NCI-H2227 (cell line): ENCODE measurements around the gene LDLRAD4.
A peak's percentile ranks its signal among the peaks of the same experiment; 100 is the strongest.

ENCODE experiments used
- DNase-seq: peaks from one replicate; lab custom pipeline; 2025; ENCODE audit not compliant: unreplicated experiment; lab: John Stamatoyannopoulos, UW

Gene LDLRAD4

DNA sequence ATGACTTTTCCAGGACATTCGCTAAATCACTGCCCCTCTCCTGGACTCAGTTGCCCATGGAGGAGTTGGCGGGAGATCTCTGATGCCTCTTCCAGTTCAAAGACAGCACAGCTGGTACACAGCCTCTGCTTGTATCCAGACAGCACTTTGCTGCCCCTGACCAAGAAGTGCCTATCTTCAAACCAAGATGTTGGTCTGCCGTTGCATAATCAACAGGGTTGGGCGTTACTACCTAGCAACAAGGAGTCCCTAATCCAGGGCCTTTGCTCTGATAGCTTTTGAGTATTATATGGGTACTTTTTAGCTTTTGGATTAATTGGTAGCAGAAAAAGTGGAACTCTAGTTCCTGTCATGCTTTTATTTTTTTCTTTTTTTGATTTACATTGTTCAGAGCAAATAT lies 341.2 kb downstream of the LDLRAD4 start:
- no peak for DNase-seq

DNA sequence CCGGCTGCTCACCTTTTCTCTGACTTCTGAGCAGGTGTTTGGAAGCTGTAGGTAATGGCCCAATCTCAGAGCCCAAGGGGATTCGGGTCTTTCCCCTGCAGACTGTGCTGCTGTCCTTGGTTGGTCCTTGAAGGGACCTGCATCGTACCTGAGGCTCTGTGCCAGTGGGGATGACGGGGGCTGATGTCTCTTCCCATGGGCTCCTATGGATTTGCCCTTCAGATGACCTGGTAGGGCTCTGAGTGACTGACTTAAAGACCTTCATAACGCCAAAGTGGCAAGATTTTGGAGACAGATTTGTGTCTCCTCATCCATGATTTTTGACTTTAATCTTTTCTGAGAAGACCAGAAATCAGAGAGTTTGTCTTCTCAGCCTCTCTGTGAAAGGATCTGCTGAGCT lies 341.7 kb downstream of the LDLRAD4 start:
- no peak for DNase-seq

DNA sequence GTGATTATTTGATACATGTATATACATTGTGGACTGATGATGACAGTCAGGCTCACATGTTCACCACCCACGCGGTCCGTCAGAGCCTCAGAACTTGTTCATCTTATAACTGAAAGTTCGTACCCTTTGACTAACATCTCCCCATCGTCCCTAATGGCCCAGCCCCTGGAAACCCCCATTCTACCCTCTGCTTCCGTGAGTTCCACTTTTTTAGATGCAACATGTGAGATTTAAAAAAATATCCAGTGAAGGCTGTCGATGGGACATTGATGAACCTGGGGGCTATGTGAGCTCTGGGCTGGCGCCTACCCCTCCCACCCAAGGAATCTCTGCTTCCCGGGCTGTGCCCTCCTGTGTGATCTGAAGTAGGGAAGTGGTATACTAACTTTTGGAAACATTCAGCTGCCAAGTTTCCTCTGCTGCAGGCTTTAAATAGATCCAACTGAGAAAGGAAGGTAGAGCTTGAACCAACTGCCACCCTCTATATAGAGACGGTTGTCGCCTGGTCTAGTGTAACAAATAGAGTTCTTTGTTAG lies 344.0 kb downstream of the LDLRAD4 start:
- no peak for DNase-seq

DNA sequence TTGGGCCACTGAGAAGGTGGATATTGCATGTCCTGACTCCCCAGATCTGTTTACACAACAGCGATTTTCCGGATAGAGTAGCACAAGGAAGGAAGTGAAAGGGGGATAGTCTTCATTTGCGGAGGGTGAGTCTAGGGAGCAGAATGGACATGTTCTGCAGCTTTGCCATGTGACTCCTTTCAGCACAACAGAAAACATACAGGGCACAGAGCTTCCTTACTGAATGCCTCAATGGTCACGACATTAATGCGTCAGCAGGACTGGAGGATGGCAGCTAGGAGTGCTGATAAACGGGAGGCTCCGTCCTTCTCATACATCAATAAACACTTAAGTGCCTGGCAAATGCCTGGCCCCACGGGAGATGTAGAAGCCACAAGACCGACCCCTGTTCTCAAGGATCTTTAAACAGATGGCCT lies 344.8 kb downstream of the LDLRAD4 start:
- no peak for DNase-seq

DNA sequence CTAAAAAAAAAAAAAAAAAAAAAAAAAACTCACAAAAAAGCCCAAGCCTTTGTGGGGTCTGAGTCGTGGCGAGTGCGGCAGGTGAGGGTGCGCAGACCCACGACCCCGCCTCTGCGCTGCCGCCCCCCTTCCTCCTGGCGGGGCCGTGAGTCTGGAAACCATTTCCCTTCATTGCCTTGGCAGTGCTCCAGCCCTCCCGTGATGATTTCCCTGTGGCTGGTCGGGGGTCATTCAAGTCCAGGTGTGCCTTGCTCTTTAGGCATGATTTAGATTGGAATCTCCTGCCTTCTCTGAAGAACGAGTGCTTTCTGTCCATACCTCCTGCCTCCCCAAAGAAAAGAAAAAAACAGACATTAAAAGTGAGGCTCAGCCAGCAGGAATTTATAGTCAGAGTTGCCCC lies 346.0 kb downstream of the LDLRAD4 start:
- peak; percentile 40 for DNase-seq

DNA sequence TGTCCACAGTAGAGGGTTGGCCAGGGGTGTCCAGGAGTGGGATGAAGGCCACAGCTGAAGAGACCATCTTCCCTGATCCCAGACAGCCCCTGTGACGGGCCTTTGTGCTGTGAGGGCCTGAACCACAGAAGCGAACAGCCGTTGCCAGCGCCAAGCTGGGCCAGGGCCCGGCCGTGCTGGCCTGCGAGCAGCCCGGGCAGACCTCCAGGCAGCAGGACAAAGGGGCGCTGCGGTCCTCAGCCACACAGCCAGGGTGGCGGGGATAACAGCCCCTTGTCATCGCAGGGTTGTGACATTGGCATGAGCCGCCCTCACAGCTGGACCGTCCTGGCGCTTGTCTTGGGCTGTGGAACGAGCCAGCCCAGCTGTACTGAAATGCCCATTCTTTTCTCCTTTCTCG lies 346.7 kb downstream of the LDLRAD4 start:
- no peak for DNase-seq

DNA sequence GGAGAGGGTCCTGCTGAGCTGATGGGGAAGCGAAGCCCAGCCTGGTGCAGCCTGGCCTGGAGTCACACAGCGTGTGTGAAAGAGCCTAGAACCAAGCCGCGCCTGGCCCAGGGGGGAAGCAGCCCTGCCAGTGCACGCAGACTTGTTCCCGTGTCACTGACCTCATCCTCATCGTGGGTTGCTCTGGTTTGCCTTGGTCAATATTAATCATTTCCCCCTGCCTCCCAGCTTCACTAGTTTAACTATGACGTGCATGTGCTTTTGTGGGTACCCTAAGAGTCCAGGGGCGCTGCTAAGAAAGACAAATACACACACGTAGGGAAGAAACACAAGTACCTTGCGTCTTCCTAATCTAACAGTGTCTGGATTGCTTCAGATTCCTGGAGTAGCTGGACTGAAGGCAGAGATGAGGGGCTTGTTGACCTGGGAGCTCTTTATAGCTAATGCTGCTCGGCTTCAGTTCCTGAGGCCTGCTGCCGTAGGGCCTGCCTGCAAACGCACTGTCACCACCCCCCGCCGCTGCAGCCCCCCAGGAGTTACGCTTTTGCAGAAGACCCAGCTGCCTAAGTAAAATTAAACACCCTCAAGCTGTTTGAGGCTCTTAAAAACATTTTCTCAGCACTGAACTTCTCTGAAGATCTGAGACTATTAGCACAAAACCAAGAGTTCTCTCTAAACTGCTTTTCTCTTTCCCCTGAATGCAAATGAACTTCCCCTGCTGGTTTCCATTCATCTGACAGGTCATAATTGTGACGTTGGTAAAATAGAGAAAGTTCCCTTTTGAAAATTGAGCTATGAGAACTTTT lies 348.6 kb downstream of the LDLRAD4 start:
- no peak for DNase-seq

DNA sequence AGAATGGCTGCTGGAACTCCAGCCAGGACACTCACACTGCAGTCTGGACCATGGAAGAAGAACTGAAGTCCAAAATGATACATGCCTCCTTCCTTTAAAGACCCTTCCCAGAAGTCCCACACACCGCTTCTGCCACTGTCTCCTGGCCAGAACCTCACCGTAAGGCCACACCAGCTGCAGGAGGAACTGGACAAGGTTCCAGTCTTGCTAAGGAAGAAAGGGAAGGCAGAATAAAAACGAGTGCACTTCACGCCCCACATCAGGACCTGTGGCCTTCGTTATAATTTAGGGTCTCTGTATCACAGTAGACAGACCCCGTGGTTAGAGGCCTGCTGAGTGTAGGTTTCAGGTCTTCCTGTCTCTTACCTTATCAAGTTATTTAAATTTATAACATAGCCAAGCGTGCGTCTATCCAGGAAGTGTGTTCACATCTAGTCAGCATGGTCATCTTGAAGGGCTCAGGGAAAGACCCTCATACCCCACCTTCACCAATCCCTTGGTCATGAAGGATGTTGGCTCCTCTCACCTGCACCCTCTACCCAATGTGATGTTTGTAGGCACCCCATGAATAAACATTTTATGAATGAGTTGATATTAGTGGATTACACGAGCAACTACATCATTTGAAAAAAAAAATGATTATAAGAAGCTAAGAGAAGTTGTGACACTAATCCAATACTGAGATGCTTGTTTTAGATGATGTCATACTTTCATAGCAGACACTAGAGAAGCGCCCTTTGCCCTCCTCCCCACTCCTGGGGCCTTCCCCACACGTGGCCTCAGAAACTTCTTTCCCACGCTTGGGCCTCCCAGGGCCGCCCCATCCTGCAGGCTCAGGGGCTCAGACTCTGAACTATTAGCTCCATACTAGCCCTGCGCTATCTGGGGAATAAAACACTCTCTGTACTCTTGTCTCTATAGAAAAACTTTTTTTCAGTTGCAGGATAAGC lies 350.2 kb downstream of the LDLRAD4 start:
- DNase-seq = no peak

DNA sequence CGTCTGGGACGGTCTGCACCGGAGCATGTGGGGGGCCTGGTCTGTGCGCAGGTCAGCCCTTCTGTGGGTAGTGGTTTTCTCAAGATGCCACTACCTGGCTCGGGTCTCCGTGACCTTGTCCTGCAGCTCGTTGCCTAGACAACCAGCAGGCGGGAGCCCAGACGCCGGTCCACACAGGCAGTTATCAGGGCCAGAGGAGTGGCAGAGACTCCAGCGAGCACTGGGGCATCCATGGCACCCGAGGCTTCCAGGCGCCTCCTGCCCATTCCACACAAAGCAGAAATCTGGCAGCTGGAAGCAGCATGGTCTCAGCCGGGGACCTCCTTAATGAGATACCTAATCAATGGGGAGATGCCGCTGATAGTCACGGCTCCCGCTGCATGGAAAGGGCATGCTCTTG lies 351.7 kb downstream of the LDLRAD4 start:
- peak; percentile 34 for DNase-seq

DNA sequence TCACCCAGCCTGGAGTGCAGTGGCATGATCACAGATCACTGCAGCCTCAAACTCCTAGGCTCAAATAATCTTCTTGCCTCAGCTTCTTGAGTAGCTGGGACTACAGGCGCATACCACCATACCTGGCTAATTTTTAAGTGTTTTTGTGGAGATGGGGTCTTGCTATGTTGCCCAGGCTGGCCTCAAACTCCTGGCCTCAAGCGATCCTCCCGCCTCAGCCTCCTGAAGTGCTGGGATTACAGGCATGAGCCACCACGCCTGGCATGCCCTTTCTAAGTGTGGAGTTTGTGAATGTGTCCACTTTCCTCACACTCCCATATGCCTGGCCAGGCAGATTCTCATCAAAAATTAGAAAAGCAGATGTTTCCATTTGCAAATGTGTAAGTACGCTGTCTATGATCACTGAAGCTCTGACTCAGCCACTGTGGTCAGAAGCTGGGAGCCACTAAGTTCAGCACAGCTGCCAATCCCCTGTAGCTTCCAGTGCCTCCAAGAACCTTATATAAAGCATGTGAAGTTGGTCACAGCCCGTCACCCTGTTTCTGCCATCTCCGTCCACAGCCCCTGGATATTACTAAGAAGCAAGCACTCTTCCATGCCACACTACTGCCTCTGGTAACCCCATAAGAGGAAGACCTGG lies 352.4 kb downstream of the LDLRAD4 start:
- no peak for DNase-seq

DNA sequence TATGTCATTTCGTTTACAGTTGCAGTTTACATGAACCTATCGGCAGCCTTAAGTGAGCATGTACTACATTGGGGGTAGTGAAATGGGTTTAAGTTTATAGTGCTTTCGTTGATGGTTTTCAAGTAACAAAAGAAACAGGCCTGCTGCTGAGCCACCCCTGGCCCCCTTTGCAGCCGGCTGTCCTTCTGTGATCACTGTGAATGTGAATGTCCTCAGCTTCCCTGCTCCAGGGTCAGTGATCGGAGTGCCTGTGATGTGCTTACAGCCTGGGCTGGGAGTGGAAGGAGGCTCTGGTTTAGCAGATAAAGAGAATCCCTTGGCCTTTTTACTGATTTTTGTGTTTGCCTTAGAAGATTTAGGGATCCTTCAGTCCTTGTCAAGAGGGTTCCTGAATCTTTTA lies 353.6 kb downstream of the LDLRAD4 start:
- no peak for DNase-seq

DNA sequence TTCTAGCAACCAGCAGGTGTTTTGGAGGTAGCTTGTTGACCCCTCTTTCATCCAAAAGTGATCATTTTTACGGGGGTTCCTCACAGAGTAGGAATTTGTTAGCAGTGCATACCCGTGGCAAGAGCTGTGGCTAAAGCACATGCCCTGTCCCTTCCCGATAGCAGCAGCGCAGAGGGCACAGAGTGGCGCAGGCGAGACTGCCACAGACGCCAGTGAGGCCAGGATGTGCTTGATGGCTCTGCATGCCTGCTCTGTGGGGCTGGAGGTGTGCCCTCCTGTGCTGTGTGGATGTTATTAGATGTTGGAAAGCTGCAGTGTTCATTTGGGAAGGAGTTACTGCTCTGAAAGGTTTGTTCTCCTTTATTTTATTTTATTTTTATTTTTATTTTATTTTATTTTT lies 354.2 kb downstream of the LDLRAD4 start:
- no peak for DNase-seq

DNA sequence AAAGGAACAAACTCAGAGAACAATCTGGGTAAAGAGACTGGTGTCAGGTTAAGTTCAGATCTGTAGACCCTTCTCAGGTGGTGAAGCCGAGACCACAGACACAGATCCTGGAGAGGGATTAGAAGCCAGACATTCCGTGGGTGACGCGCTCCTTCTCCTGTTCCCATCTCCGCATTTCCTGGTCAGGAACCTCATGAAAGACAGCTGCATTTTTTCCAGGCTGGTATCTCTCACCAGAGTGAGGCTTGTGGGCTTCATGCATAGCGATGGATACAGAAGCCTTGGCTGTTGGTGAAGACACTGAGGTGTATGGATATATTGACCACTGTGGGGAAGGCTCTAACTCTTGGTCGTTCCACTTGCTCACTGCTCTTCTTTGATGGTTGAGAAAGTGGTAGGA lies 355.2 kb downstream of the LDLRAD4 start:
- no peak for DNase-seq

DNA sequence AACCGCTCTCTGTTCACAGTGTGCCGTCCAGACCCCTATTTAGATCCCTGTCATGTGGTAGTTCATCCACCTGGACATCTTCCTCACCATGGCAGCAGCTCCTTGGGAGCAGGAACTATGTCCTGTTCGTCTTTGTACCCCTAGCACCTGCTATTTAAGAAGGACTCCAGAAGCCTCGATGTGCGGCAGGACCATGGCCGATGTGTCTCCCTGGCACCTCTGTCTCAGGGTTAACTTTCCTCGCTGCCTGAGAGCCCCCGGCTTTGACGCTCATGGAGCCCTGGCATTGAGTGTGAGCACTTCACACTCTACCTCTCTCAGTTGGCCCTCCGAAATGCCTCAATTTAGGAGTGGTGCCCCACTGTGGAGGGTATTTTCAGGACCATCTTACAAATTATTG lies 355.8 kb downstream of the LDLRAD4 start:
- no peak for DNase-seq

DNA sequence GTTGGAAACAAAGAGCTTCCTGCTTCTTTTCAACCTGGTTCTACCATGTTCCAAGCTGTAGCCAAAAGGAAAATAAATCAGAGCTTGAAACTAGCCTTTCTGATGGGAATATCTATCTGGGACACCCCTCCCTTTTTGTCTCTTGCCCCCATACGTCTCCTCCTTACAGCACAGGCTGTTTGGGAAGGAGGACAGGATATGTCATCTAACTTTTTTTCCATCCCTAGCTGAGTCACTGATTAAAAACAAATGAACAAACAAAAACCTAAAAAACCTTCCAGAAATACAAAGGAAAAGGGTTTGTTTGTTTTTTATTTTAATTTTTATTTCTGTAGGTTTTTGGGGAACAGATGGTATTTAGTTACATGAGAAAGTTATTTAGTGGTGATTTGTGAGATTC lies 356.2 kb downstream of the LDLRAD4 start:
- no peak for DNase-seq

DNA sequence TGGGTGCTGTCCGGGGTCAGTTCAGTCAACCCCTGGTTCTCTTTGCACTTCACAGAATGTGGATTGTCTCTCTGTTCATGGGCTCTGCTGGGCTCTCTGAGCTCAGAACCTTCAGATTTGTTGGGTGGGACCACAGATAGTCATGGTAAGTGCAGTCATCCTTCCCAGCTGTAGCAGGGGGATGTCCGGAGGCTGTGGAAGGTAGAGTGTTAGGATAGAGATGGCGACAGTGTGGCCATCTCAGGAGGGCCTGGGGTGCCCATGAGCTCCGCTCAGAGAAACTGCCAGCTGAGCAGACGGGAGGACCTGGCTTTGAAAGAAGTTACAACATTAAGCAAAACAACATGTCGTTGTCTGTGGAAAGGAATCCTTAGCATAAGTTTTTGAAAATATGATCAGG lies 358.0 kb downstream of the LDLRAD4 start:
- no peak for DNase-seq

DNA sequence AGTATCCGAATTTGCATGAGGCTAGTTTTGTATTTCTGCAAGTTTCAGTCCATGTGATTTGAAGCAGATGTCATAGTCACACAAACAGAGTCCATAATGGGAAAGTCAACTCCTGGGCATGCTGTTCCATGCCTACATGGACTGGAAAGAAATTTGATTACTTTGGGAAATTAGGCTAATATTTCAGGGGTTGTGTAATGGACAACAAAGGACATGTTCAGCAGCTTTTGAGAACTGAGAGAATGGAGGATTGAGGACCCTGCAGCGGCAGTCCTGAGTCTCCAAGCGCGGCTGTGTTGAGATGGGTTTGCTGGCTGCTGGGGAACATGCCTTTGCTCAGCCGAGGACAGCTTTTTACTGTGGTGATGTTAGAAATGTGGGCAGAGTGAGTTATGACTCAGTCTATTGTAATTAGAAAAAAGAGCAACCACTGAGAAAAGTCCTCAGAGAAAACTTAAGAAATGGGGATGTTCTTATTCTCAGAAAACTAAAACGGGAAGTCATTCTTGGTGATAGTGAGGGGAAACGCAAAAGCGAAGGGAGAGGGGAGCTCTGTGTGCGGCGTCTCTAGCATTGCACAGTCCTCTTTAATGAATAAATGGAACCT lies 358.6 kb downstream of the LDLRAD4 start:
- DNase-seq = no peak

DNA sequence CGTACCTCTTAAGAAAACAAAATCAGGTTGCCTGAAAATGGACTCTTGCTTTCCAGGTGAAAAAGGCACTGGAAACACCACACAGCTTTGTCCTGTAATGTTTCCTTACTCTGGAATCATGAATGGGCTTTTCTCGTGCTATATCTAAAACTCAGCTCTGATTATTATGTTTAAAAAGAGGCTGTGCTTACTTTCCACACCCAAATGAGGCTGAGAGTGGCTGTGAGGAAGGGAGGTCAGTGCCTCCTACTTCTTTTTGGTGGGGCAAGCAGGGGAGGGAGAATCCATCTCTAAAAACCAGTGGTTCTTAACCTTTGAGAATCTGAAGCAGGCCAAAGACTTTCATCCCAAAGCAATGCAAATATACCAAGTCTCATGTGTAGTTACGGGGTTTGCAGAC lies 359.2 kb downstream of the LDLRAD4 start:
- DNase-seq = no peak

DNA sequence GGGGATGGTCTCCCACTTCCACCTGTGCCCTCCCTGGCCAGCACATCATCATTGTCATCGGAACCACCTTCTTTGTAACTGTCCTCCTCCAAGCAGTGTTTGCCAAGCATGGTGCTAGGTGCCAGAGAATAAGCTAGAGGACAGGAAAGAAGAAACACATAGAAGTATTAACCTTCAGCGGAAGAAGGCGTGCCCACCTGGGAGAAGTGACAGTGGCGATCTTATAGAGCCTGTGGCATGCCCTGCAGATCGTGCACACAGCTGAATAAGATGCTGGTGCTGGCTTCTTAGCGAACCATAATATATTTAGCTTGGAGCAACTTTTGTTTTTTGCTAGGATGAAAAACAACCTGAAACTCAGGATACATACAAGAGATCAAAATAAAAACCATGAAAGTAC lies 359.8 kb downstream of the LDLRAD4 start:
- no peak for DNase-seq

DNA sequence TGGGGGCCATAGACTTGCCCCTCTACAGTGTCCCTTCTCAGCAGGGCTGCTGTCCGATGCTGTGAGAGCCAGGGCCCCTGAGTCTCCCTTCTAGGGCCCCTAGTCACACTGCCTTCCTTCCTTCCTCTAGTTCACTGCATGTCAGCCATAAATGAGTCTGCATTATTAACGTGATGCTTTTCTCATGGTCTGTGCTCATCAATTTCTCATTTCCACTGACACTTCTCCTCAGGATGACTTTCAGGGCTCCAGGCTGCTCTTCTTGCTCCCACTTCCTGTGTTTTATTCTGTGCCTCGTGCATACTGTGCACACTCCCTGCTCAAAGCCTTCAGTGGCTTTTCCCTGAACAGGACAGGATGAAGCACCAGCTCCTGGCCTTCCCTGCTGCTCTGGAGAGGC lies 361.3 kb downstream of the LDLRAD4 start:
- DNase-seq = no peak

DNA sequence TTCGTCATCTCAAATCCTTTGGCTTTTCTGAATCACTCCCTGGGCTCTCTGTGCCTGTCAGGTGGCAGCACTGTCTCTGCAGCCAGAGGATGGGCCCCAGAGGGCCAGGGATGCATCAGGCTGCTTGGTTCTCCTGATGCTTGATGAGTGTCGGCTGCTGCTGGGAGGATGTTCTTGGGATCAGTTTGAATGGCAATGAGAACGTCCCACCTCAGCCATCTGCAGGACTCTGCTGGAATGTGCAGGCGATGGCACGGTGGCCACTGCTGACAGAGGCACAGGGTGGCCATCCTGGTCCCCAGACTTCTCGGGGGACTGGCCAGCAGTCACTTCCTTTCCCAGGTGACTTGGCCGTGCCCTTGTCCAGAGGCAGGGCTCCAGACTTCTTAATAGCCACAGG lies 361.8 kb downstream of the LDLRAD4 start:
- DNase-seq = no peak
